VCaP (cell line): Measurements from ENCODE around the gene LGALS9.
"Not testable (repeated sequence)": the region's sequence is repeated elsewhere in the genome, so short reads cannot be mapped to it uniquely, and the experiment has no call there.

Experiments used
- H3K27ac ChIP-seq: fragments of 450-650 bp; 2 replicates; pipeline ENCODE4 v1.5.1; 2017
- TF ChIP-seq, protein P1 (sequence below): fragments of 450-650 bp; conservative IDR thresholded peaks from 2 replicates; pipeline ENCODE4 v1.5.1; 2017; ENCODE audit warnings: mild to moderate bottlenecking, moderate library complexity

LGALS9 gene

DNA sequence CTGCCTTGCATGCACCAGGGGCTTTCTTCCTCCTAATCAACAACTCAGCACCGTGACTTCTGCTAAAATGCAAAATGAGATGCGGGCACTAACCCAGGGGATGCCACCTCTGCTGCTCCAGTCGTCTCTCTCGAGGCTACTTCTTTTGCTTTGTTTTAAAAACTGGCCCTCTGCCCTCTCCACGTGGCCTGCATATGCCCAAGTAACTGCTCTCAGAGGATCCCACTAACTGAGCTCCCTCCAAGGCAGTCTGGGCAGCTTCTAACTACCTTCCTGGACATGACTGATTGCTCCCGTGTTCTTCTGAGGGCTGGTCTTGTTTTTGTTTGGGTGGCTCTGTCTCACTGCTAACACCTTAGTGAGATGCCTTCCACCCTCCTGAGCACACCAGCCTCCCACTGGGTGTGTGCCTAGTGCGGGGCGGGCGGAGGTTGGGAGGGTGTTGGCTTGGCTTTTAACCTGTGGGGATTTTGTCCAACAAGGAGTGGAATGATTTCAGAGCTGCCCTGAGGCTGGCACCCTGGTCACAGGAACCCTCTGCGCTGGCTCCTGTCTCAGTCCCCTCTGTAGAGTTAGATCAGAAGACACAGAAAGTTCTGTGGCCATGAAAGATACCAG lies 8.9 kb upstream of the LGALS9 start:
- TF ChIP-seq, protein P1, sequence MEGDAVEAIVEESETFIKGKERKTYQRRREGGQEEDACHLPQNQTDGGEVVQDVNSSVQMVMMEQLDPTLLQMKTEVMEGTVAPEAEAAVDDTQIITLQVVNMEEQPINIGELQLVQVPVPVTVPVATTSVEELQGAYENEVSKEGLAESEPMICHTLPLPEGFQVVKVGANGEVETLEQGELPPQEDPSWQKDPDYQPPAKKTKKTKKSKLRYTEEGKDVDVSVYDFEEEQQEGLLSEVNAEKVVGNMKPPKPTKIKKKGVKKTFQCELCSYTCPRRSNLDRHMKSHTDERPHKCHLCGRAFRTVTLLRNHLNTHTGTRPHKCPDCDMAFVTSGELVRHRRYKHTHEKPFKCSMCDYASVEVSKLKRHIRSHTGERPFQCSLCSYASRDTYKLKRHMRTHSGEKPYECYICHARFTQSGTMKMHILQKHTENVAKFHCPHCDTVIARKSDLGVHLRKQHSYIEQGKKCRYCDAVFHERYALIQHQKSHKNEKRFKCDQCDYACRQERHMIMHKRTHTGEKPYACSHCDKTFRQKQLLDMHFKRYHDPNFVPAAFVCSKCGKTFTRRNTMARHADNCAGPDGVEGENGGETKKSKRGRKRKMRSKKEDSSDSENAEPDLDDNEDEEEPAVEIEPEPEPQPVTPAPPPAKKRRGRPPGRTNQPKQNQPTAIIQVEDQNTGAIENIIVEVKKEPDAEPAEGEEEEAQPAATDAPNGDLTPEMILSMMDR, result no peak
- H3K27ac ChIP-seq, result no peak overlapping the region

DNA sequence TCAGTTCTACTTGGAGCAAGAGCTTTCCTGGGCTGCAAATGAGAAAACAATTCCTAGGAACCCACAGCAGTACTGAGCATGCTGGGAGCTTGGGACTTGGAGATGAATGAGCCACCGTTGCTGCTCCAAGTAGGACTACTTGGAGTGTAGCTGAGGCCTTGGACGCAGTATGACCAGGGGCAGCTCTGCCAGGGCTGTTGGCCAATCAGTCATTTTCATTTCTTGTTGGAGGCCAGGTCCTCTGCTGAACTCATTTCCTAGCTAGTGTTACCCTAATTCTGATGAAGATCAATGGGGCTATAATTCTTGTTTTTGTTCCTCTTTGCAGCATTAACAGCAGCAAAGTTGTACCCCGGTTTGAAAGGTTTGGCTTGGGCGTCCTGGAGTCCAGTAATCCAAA lies 8.0 kb upstream of the LGALS9 start:
- TF ChIP-seq, protein P1, result no peak
- H3K27ac ChIP-seq, result no peak overlapping the region

DNA sequence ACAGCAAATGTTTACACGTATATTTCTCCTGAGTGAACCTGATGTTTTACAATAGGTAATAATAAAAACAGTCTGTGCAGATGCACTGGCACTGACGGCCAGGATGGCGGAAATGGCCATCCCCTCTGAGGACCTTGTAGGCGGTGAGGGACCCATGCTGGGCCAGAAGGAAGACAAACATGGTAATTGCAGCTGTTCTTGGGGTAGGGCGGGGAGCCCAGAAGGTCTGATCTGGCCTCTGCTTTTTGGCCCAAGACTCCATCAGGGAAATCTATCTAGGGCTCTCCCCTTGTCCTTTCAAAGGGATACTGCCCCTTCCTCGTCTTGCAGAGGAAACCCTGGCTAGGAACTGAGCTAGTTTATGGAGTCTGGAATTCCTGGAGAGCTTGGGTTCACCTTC lies 7.4 kb upstream of the LGALS9 start:
- H3K27ac ChIP-seq, result no peak overlapping the region
- TF ChIP-seq, protein P1, result no peak

DNA sequence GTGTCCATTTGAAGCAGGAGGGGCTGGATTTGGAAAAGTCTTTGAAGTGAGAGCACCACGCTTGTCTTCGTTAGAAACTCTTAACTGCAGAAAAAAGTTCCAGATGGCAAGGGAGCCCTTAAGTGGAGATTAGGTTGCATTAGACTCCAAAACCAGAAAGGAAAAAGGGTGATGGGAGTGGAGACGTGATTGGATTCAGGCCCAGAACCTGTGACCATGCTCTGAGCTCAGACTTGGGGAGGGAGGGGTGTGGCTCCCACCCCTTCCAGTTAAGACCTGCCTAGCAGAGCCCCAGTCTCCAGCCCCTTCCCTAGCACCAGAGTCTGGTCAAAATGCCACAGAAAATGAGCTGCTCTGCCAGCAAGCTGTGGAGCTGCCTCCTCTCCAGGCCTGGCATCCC lies 6.4 kb upstream of the LGALS9 start:
- TF ChIP-seq, protein P1, result no peak
- no peak overlapping the region for H3K27ac ChIP-seq

DNA sequence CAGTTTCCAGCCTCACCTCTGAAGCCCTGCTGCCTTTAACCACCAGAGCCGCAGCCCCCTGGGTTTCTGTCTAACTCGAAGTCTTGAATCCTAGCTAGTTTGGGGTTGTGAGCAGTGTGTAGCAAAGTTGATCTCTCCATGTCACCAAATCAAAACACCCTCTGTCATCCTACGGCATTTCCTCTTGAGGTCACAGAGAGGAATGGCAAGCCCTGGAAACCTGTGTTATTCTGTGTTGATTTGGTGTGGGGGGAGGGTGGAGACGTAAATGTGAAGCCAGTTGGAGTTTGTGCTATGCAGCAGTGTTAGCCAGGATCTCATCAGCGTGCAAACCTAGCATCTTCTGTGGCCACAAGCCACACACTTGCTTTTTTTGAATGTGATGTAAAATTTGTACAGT lies 5.1 kb upstream of the LGALS9 start:
- H3K27ac ChIP-seq, result no peak overlapping the region
- TF ChIP-seq, protein P1, result no peak

DNA sequence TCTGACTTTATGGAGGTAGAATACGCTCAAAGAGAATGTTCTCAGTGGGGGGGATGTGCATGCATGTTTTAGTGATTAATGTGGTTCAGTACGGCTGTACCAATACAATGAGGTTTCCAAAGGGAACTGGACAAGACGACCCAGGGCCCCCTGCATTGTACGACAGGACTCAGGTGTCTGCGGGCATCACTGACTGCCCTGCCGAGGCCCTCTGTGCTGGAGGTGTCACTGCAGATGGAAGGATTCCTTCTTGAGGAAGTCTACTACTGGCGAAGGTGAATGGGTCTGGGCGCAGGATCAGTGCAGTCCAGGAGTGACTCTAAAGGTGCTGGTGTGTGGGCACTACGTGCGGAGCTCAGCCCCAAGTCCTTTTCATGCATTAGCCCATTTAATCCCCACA lies 3.5 kb upstream of the LGALS9 start:
- TF ChIP-seq, protein P1, result no peak
- no peak overlapping the region for H3K27ac ChIP-seq

DNA sequence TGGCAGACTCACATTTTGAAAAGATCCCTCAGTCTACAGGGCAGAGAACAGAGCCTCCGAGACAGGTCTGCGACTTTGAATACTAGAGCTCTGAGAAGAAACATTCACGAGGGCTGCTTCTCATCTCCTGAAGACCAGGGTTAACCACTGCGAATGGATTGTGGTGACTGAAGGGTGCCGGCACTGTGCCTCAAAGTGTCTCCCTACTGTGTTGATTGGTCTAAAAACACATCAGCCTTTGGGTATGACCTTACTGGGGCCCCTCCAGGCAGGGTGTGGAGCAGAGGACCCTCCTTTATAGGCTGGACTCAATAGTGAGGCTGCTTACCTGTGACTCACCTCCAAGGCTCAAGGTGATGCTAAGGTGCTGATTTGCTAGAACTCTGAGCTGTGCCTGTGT lies 2.6 kb upstream of the LGALS9 start:
- H3K27ac ChIP-seq, result no peak overlapping the region
- TF ChIP-seq, protein P1, result no peak

DNA sequence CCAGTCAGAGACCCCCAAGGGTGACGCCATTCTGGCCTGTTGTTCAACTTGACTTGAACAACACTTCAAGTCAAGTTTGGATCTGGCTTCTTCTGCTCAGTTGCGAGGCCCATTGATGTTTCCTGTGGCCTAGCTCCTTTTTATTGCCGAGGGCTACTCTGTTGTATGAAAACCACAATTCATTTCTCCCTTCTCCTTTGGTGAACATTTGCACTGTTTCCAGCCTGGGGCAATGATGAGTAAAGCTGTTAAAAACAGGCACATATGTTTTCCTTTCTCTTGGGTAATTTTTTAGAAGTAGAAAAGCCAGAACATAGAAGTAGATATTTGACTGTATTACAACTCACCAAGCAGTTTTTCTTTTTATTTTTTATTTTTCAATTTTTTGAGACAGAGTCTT lies 1.7 kb upstream of the LGALS9 start:
- not testable (repeated sequence) for H3K27ac ChIP-seq
